G401 (cell line): ENCODE results near the gene VWA2. TPM values are rescaled to one million over a fixed set of nuclear protein-coding genes. Genes with fewer than 3 reads are reported as not detected.

Experiments
- DNase-seq: peaks from one replicate; pipeline ENCODE4 v3.0.0-alpha.2; 2015; ENCODE audit warnings: low spot score
- in situ Hi-C: cut with HindIII; loops from 2 replicates; pipeline ENCODE4 v1.10.0; 2016; ENCODE audit warnings: low sequenced_read_pairs, mixed read lengths
- total RNA-seq: library from RNA; depleted of rRNA; stranded (reverse); fragments of >200 nt; shearing (Covaris generic); gene quantifications from 2 replicates; pipeline ENCODE4 v1.2.3, GENCODE V29; 2014

The VWA2 gene
- total RNA-seq, 1 experiment from 2014 or later: not detected

GRCh38 chr10:114271075-114271778 is 32.2 kb downstream of the VWA2 start:
- no peak for DNase-seq
- in situ Hi-C loops: no loop called here

- no peak for DNase-seq
- in situ Hi-C loops: no loop called here
These were observed 32.7 kb downstream of the VWA2 start for GRCh38 chr10:114271779-114272167.

- DNase-seq: no peak
- in situ Hi-C loops: no loop called here
These were observed 33.6 kb downstream of the VWA2 start for GRCh38 chr10:114272696-114273095.

- in situ Hi-C loops: no loop called here
- no peak for DNase-seq
These were observed 34.9 kb downstream of the VWA2 start for GRCh38 chr10:114273910-114274309.

GRCh38 chr10:114274616-114275453 is 35.8 kb downstream of the VWA2 start:
- in situ Hi-C loops: no loop called here

GRCh38 chr10:114276066-114276465 is 37.0 kb downstream of the VWA2 start:
- in situ Hi-C loops: no loop called here
- no peak for DNase-seq

More at GRCh38 chr10:114274616-114275453, 35.8 kb downstream of the VWA2 start:
- DNase-seq: no peak

GRCh38 chr10:114276671-114277070 is 37.6 kb downstream of the VWA2 start:
- no peak for DNase-seq
- in situ Hi-C loops: no loop called here

GRCh38 chr10:114278140-114278883 is 39.3 kb downstream of the VWA2 start:
- DNase-seq: no peak
- in situ Hi-C loops: no loop called here

- in situ Hi-C loops: no loop called here
- DNase-seq: no peak
These were observed 39.8 kb downstream of the VWA2 start for GRCh38 chr10:114278884-114279191.

- DNase-seq: no peak
- in situ Hi-C loops: no loop called here
These were observed 40.2 kb downstream of the VWA2 start for GRCh38 chr10:114279289-114279688.

GRCh38 chr10:114279901-114280644 is 41.0 kb downstream of the VWA2 start:
- in situ Hi-C loops: no loop called here
- DNase-seq: no peak

GRCh38 chr10:114281006-114281405 is 42.0 kb downstream of the VWA2 start:
- in situ Hi-C loops: no loop called here
- no peak for DNase-seq

- DNase-seq: no peak
- in situ Hi-C loops: no loop called here
These were observed 42.4 kb downstream of the VWA2 start for GRCh38 chr10:114281461-114281860.

GRCh38 chr10:114282526-114282925 is 43.5 kb downstream of the VWA2 start:
- DNase-seq: no peak
- in situ Hi-C loops: no loop called here

GRCh38 chr10:114283091-114283490 is 44.0 kb downstream of the VWA2 start:
- in situ Hi-C loops: no loop called here
- no peak for DNase-seq

GRCh38 chr10:114283535-114284234 is 44.6 kb downstream of the VWA2 start:
- in situ Hi-C loops: no loop called here
- no peak for DNase-seq

GRCh38 chr10:114284346-114285071 is 45.5 kb downstream of the VWA2 start:
- in situ Hi-C loops: no loop called here
- DNase-seq: no peak

- no peak for DNase-seq
These were observed 46.9 kb downstream of the VWA2 start for GRCh38 chr10:114285961-114286441.

More at GRCh38 chr10:114285961-114286441, 46.9 kb downstream of the VWA2 start:
- in situ Hi-C loops: no loop called here
